Measurements from ENCODE around the gene SHC2.
A peak's percentile ranks its signal among the peaks of the same experiment; 100 is the strongest.
"Not testable (repeated sequence)": the region's sequence is repeated elsewhere in the genome, so short reads cannot be mapped to it uniquely, and the experiment has no call there.

SHC2 gene

GRCh38 chr19:389255-389934, 71.4 kb downstream of the SHC2 start:
- no peak for DNase-seq (ENCODE audit: low read depth)

- DNase-seq (ENCODE audit: low read depth): no peak
Measured at GRCh38 chr19:388691-389090, 72.1 kb downstream of the SHC2 start.

- DNase-seq (ENCODE audit: low read depth): no peak
Measured at GRCh38 chr19:387777-388176, 73.1 kb downstream of the SHC2 start.

GRCh38 chr19:386632-387301, 74.1 kb downstream of the SHC2 start:
- DNase-seq (ENCODE audit: low read depth): not testable (repeated sequence)

GRCh38 chr19:386189-386588, 74.6 kb downstream of the SHC2 start:
- DNase-seq (ENCODE audit: low read depth): not testable (repeated sequence)

GRCh38 chr19:384799-385169, 76.0 kb downstream of the SHC2 start:
- DNase-seq (ENCODE audit: low read depth): no peak

GRCh38 chr19:383922-384798, 76.7 kb downstream of the SHC2 start:
- no peak for DNase-seq (ENCODE audit: low read depth)

- no peak for DNase-seq (ENCODE audit: low read depth)
Measured at GRCh38 chr19:383040-383439, 77.8 kb downstream of the SHC2 start.

- peak; percentile 19 for DNase-seq (ENCODE audit: low read depth)
Measured at GRCh38 chr19:382578-382977, 78.3 kb downstream of the SHC2 start.

- not testable (repeated sequence) for DNase-seq (ENCODE audit: low read depth)
Measured at GRCh38 chr19:381901-382300, 78.9 kb downstream of the SHC2 start.

- not testable (repeated sequence) for DNase-seq (ENCODE audit: low read depth)
Measured at GRCh38 chr19:380618-381219, 80.1 kb downstream of the SHC2 start.

- DNase-seq (ENCODE audit: low read depth): no peak
Measured at GRCh38 chr19:379796-380195, 81.0 kb downstream of the SHC2 start.

GRCh38 chr19:378706-379105, 82.1 kb downstream of the SHC2 start:
- DNase-seq (ENCODE audit: low read depth): no peak

GRCh38 chr19:377801-378581, 82.8 kb downstream of the SHC2 start:
- no peak for DNase-seq (ENCODE audit: low read depth)

GRCh38 chr19:376111-376470, 84.7 kb downstream of the SHC2 start:
- DNase-seq (ENCODE audit: low read depth): no peak

GRCh38 chr19:375395-376110, 85.3 kb downstream of the SHC2 start:
- DNase-seq (ENCODE audit: low read depth): no peak

GRCh38 chr19:374886-375235, 86.0 kb downstream of the SHC2 start:
- DNase-seq (ENCODE audit: low read depth): no peak

GRCh38 chr19:374183-374885, 86.5 kb downstream of the SHC2 start:
- DNase-seq (ENCODE audit: low read depth): no peak

- no peak for DNase-seq (ENCODE audit: low read depth)
Measured at GRCh38 chr19:373391-374182, 87.2 kb downstream of the SHC2 start.

Measured in T-helper 22 cell (primary cell).